HepG2 (cell line): ENCODE results near the gene PRDX2. TPM values are rescaled to one million over a fixed set of nuclear protein-coding genes. Genes with fewer than 3 reads are reported as not detected.

Source experiments
- ATAC-seq: fragments of 200-7000 bp; cut with Tn5 transposase; 3 replicates; pipeline ENCODE4 v1.9.1; 2020; ENCODE audit warnings: mild to moderate bottlenecking, moderate library complexity
- BruUV-seq: library from RNA; stranded (reverse); fragments of 400-500 nt; replicated peaks from 2 replicates; lab custom pipeline; 2021; lab: Mats Ljungman, UMichigan
- CTCF ChIA-PET: fragments of 300-600 bp; formaldehyde crosslinking; extraction: SDS; loops from one replicate; lab custom pipeline; 2021; ENCODE audit warnings: low total read pairs, inconsistent platforms, low intra/inter-chr PET ratio; lab: Yijun Ruan, JAX
- POLR2A ChIA-PET: fragments of 350-600 bp; sonication (Branson Sonifier 250); formaldehyde crosslinking; loops from one replicate; lab custom pipeline; 2020; ENCODE audit warnings: antibody characterized with exemption, inconsistent platforms; lab: Yijun Ruan, JAX
- DNase-seq: peaks from one replicate; pipeline ENCODE4 v3.0.0-alpha.2; 2015; ENCODE audit warnings: low spot score
- FAIRE-seq: peaks from 3 replicates; lab custom pipeline; 2011; peaks lifted over from hg19 to GRCh38; lab: Jason Lieb, UNC
- H2AFZ ChIP-seq: one replicate; pipeline ENCODE4 v1.6.1; 2011; ENCODE audit warnings: low read length, inconsistent platforms
- H3K27ac ChIP-seq: fragments of 300-600 bp; 3 replicates; pipeline ENCODE4 v1.8.0; 2011; ENCODE audit warnings: mixed run types, mild to moderate bottlenecking, mixed read lengths, low read length, inconsistent platforms; ENCODE audit not compliant: insufficient read depth; ENCODE audit errors: extremely low read length
- H3K27me3 ChIP-seq, 2 experiments: fragments of 200-600 bp in 1 of 2; 2 replicates in 1 of 2; 3 replicates in 1 of 2; pipeline versions ENCODE4 v1.6.0 to v1.8.0; 2011; ENCODE audit warnings: low read length in 2 of 2, mild to moderate bottlenecking in 2 of 2, moderate library complexity in 2 of 2, inconsistent platforms in 1 of 2; ENCODE audit not compliant: insufficient read depth in 2 of 2, control insufficient read depth in 1 of 2
- H3K36me3 ChIP-seq, 2 experiments: fragments of 200-600 bp in 1 of 2; replicated peaks in 1 of 2; 2 replicates in 1 of 2; 3 replicates in 1 of 2; pipeline versions ENCODE4 v1.5.1 to v1.8.0; 2011; ENCODE audit warnings: low read length in 2 of 2, inconsistent platforms in 1 of 2; ENCODE audit not compliant: insufficient read depth in 2 of 2, control insufficient read depth in 1 of 2
- H3K4me1 ChIP-seq: 2 replicates; pipeline ENCODE4 v1.5.1; 2012; ENCODE audit warnings: low read length, inconsistent platforms; ENCODE audit not compliant: insufficient read depth
- H3K4me2 ChIP-seq: 2 replicates; pipeline ENCODE4 v1.6.0; 2011; ENCODE audit warnings: low read depth, low read length, inconsistent platforms
- H3K4me3 ChIP-seq, 3 experiments: fragments of 200-600 bp in 1 of 3; sonication (generic), shearing (Covaris generic) in 1 of 3; replicated peaks in 1 of 3; 2 replicates each; pipeline ENCODE4 v1.5.1; 2011 to 2016; ENCODE audit warnings: low read length in 3 of 3, inconsistent platforms in 2 of 3, low read depth in 2 of 3, mild to moderate bottlenecking in 2 of 3, control low read depth in 1 of 3, mixed read lengths in 1 of 3; ENCODE audit not compliant: insufficient read depth in 1 of 3
- H3K79me2 ChIP-seq: one replicate; pipeline ENCODE4 v1.6.1; 2011; ENCODE audit warnings: low read length, inconsistent platforms; ENCODE audit not compliant: insufficient read depth
- H3K9ac ChIP-seq: 2 replicates; pipeline ENCODE4 v1.6.0; 2011; ENCODE audit warnings: mild to moderate bottlenecking, low read depth, low read length, inconsistent platforms; ENCODE audit not compliant: insufficient read depth
- H3K9me3 ChIP-seq: 2 replicates; pipeline ENCODE4 v1.5.1; 2012; ENCODE audit warnings: mild to moderate bottlenecking, low read length
- H4K20me1 ChIP-seq: 2 replicates; pipeline ENCODE4 v1.6.0; 2011; ENCODE audit warnings: inconsistent platforms, mild to moderate bottlenecking, low read length, moderate library complexity; ENCODE audit not compliant: insufficient read depth
- ARID4A ChIP-seq: sonication (generic); formaldehyde crosslinking; IDR thresholded peaks from 2 replicates; pipeline ENCODE4 v1.5.0; 2020; ENCODE audit warnings: mild to moderate bottlenecking, missing genetic modification reagents, borderline replicate concordance
- ZMYM3 ChIP-seq: sonication (generic); formaldehyde crosslinking; IDR thresholded peaks from 2 replicates; pipeline ENCODE4 v1.5.1; 2020; ENCODE audit warnings: mild to moderate bottlenecking, missing genetic modification reagents
- ZNF33A ChIP-seq: sonication (generic); formaldehyde crosslinking; IDR thresholded peaks from 2 replicates; pipeline ENCODE4 v1.5.1; 2020; ENCODE audit warnings: missing genetic modification reagents, mild to moderate bottlenecking, moderate library complexity, borderline replicate concordance
- ZNF460 ChIP-seq: sonication (generic); formaldehyde crosslinking; IDR thresholded peaks from 2 replicates; pipeline ENCODE4 v1.5.1; 2020; ENCODE audit warnings: missing genetic modification reagents, mild to moderate bottlenecking, borderline replicate concordance
- ZNF770 ChIP-seq: sonication (generic); formaldehyde crosslinking; IDR thresholded peaks from 2 replicates; pipeline ENCODE4 v1.5.0; 2020; ENCODE audit warnings: mild to moderate bottlenecking, missing genetic modification reagents
- WGBS: methylation state at CpG from one replicate; pipeline ENCODE4 v1.1.6; 2017; ENCODE audit warnings: low lambda C conversion rate; 5-methylcytosine and 5-hydroxymethylcytosine counted together
- in situ Hi-C: cut with HindIII; loops from 2 replicates; pipeline ENCODE4 v1.10.0; 2017; ENCODE audit warnings: low pct_unique_long_range_greater_than_20kb; ENCODE audit not compliant: extremely low pct_ligation_motif_present
- intact Hi-C: fragments of 100-400 bp; cut with micrococcal nuclease; formaldehyde crosslinking; loops from one replicate; pipeline ENCODE4 v1.10.0; 2022; ENCODE audit not compliant: unreplicated experiment
- polyA plus RNA-seq, 8 experiments: library from polyadenylated mRNA; depleted of rRNA in 3 of 8; stranded (reverse) in 7 of 8; unstranded in 1 of 8; fragments of >200 nt; fragmentation: Illumina TruSeq in 4 of 8; extraction: Trizol in 4 of 8; gene quantifications; 2 replicates each; pipeline versions ENCODE4 v1.2.1 to v1.2.3, GENCODE V29; 2011 to 2016; ENCODE audit warnings: low read depth in 4 of 8, missing spikeins in 1 of 8, mixed read lengths in 1 of 8; ENCODE audit not compliant: insufficient read depth in 1 of 8
- total RNA-seq, 5 experiments: library from RNA; depleted of rRNA; stranded (reverse); fragments of >200 nt; fragmentation: Illumina TruSeq; extraction: Trizol; gene quantifications; 2 replicates each; pipeline ENCODE4 v1.2.3, GENCODE V29; 2016; ENCODE audit warnings: low read depth in 1 of 5

The PRDX2 gene
- total and polyA plus RNA-seq, 2 of the 13 experiments (the other 11 are each of a cell fraction or from before 2014, with no cell fraction given): 218 to 381 TPM

- WGBS: 37% methylated on average over 3 of the region's 3 CpGs
- H3K4me3 ChIP-seq: no peak overlapping the region
- H3K27ac ChIP-seq: no peak overlapping the region
- no peaks in the 10 kb centered on the region for H3K9me3 ChIP-seq
- no peak overlapping the region for H3K9ac ChIP-seq
- ChIA-PET POLR2A (interaction anchor here (1.4 to 1.5 kb wide), 2 partner anchors 9 to 14 kb away, joined by 3 to 5 read pairs; no protein-coding TSS in a partner anchor), CTCF (no interaction called here)
- no peak for ATAC-seq
- TF ChIP-seq ZMYM3 (CRISPR knock-in tag) (peak; percentile 51; the same call in 1 of the 2 replicates), ZNF770 (CRISPR knock-in tag) (peak; percentile 88), ARID4A (no peak), ZNF460 (0 out of 2 replicates have a peak, but pooled peaks have one; percentile 23), ZNF33A (CRISPR knock-in tag) (no peak)
- H3K79me2 ChIP-seq: no peaks in the 10 kb centered on the region
- intact Hi-C loops (no loop called here), in situ Hi-C loops (no loop called here)
- H3K4me2 ChIP-seq: no peak overlapping the region
- BruUV-seq: no TSS peak
- H4K20me1 ChIP-seq: no peaks in the 10 kb centered on the region
- H2AFZ ChIP-seq: no peak overlapping the region
- no peak for FAIRE-seq
- DNase-seq: no peak
- H3K27me3 ChIP-seq: no peaks in the 10 kb centered on the region; a peak in 3 of 5 replicates
- H3K36me3 ChIP-seq: no peaks in the 10 kb centered on the region
- H3K4me1 ChIP-seq: peaks cover 82% of the 10 kb centered on the region
Observed at GRCh38 chr19:12786952-12787351, 14.6 kb downstream of the PRDX2 start.
